Measurements from ENCODE around the gene TMEM119. TPM values are rescaled to one million over a fixed set of nuclear protein-coding genes. Genes with fewer than 3 reads are reported as not detected.

TMEM119 gene
- total and polyA plus RNA-seq, 9 of the 15 experiments (the other 6 are each of a cell fraction or from before 2014, with no cell fraction given) = 0.18 TPM; not detected in 8

DNA sequence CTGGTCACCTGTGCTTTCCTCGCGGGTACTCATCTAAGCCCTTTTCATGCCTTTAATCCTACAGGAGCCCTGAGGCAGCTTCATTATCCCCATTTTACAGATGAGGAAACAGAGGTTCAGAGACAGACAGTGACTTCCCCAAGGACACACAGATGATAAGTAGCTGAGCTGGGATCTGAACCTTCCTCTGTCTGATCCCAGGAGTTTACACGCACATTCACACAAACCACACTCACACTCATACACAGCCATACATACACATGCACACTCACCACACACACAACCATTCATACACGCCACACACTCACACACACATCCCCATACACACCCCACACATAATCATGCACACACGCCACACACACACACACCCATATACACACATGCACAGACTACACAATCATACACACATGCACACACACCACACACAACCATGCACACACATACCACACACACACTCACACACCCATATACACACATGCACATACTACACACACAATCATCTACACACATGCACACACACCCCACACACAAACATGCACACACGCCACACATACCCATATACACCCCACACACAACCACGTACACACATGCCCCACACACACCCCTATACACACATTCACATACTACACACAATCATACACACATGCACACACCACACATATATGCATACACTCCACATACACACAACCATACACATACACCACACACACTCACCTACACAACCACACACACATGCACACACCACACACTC lies 2.7 kb downstream of the TMEM119 start:
- Histone ChIP-seq H3K36me3 (ENCODE audit: control insufficient read depth, insufficient read depth, low read length) (no peaks in the 10 kb centered on the region), H3K27ac (ENCODE audit: extremely low read depth, low read depth, low read length) (no peak overlapping the region), H3K9me1 (ENCODE audit: control insufficient read depth, insufficient read depth, low read length) (peaks cover 2% of the 10 kb centered on the region), H3K79me2 (ENCODE audit: control insufficient read depth, insufficient read depth, low read length) (no peaks in the 10 kb centered on the region), H4K20me1 (replicated peaks; ENCODE audit: control insufficient read depth, insufficient read depth, low read length) (peaks cover 6% of the 10 kb centered on the region; the same call in 1 of the 2 replicates), H3K4me1 (replicated peaks in 1 of 2; ENCODE audit: control insufficient read depth in 2 of 2, insufficient read depth in 2 of 2, low read length in 2 of 2) (peaks cover 0 to 28% of the 10 kb centered on the region in 2 experiments; a peak in 2 of 5 replicates), H3K9ac (ENCODE audit: insufficient read depth in 1 of 2, low read depth in 2 of 2, low read length in 2 of 2) (no peak overlapping the region), H3K9me3 (replicated peaks; ENCODE audit: control insufficient read depth, insufficient read depth, low read depth, low read length) (no peaks in the 10 kb centered on the region), H3K4me2 (ENCODE audit: insufficient read depth, low read length) (no peak overlapping the region), H3K4me3 (no peak overlapping the region), H2AFZ (ENCODE audit: low read depth, low read length) (no peak overlapping the region), H3K27me3 (ENCODE audit: control insufficient read depth in 2 of 2, insufficient read depth in 2 of 2, low read length in 2 of 2) (peaks cover 0 to 6% of the 10 kb centered on the region in 2 experiments; a peak in 1 of 5 replicates)
- FAIRE-seq (no peak), DNase-seq (ENCODE audit: extremely low read depth in 1 of 4, low spot score in 3 of 4) (no peak), ATAC-seq (no peak)
- ChIA-PET CTCF (ENCODE audit: low intra/inter-chr PET ratio) (no interaction called here), POLR2A (interaction anchor here (0.6 to 1.1 kb wide), 3 partner anchors 10 to 1296 kb away, joined by 3 to 6 read pairs (median 4); partner anchors contain the start of gene SART3)
- in situ Hi-C loops (cut with MboI) = no loop called here
- WGBS (ENCODE audit: insufficient coverage, low coverage, missing lambda C conversion rate) = 48% methylated on average over 7 of the region's 7 CpGs
- BruUV-seq (replicated peaks) = no TSS peak
- intact Hi-C loops (cut with micrococcal nuclease) = no loop called here
- TF ChIP-seq FOXA1 (IDR thresholded peaks at IDR 0.05; ENCODE audit: borderline replicate concordance) = no peak
- peak in 1 of 2 experiments; percentile 31; a peak in 1 of 4 replicates for TF ChIP-seq RCOR1 (IDR thresholded peaks at IDR 0.05; ENCODE audit: borderline replicate concordance in 1 of 2, low read depth in 2 of 2, low read length in 2 of 2)
- no peak for TF ChIP-seq ZNF76 (CRISPR knock-in tag; IDR thresholded peaks at IDR 0.05; ENCODE audit: borderline replicate concordance)
- TF ChIP-seq HNRNPK (IDR thresholded peaks at IDR 0.05; ENCODE audit: low read depth, low read length, poor library complexity, severe bottlenecking) = no peak
- no peak for TF ChIP-seq HMG20B (CRISPR knock-in tag; IDR thresholded peaks at IDR 0.05)
- TF ChIP-seq EHMT2 (IDR thresholded peaks at IDR 0.05) = 0 out of 2 replicates have a peak, but pooled peaks have one; percentile 16
- no peak for TF ChIP-seq ZNF311 (CRISPR knock-in tag; IDR thresholded peaks at IDR 0.05)
- peak; percentile 20 for TF ChIP-seq ZFP36 (IDR thresholded peaks at IDR 0.05; ENCODE audit: low read depth, low read length, partially characterized antibody)
- peak; percentile 90 for TF ChIP-seq BCOR (IDR thresholded peaks at IDR 0.05)
- TF ChIP-seq, protein P1, sequence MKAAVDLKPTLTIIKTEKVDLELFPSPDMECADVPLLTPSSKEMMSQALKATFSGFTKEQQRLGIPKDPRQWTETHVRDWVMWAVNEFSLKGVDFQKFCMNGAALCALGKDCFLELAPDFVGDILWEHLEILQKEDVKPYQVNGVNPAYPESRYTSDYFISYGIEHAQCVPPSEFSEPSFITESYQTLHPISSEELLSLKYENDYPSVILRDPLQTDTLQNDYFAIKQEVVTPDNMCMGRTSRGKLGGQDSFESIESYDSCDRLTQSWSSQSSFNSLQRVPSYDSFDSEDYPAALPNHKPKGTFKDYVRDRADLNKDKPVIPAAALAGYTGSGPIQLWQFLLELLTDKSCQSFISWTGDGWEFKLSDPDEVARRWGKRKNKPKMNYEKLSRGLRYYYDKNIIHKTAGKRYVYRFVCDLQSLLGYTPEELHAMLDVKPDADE (conservative IDR thresholded peaks at IDR 0.05; ENCODE audit: control insufficient read depth, low read depth, low read length) = no peak
